ENCODE results near the gene FKBP1C. TPM values are rescaled to one million over a fixed set of nuclear protein-coding genes. Genes with fewer than 3 reads are reported as not detected.
"Not testable (repeated sequence)": the region's sequence is repeated elsewhere in the genome, so short reads cannot be mapped to it uniquely, and the experiment has no call there.

FKBP1C gene
- total RNA-seq, 1 experiment from 2014 or later: 0.32 TPM

DNA sequence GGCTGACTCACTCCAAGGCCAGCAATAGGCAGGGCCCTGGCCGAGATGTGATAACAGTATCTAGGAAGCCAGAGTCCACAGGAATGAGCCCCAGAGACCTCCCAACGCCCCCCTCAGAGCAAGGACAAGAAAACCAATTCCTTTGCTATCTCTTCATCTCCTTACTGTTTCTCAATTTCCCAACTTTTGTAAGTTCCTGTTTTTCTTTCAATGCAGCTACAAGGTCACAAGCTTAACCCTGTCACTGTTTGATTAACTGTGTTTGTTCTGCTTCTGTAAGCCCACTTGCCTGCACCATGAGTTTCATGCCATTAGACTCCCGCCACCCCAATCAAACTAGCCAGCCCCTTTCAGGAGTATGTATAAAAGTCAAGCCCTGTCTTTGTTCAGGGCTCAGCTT lies 3.5 kb downstream of the FKBP1C start:
- H3K36me3 Mint-ChIP-seq (ENCODE audit: insufficient read depth, unreplicated experiment): no peaks in the 10 kb centered on the region
- H3K27me3 ChIP-seq (replicated peaks; ENCODE audit: control insufficient read depth, insufficient read depth, low read length): no peaks in the 10 kb centered on the region
- no peaks in the 10 kb centered on the region for H3K4me1 Mint-ChIP-seq (ENCODE audit: low read depth, unreplicated experiment)
- intact Hi-C loops (cut with micrococcal nuclease; ENCODE audit: unreplicated experiment): no loop called here
- no peak for DNase-seq
- H3K27me3 Mint-ChIP-seq (ENCODE audit: insufficient read depth, unreplicated experiment): no peaks in the 10 kb centered on the region
- peaks cover 25% of the 10 kb centered on the region for H3K9me3 Mint-ChIP-seq (ENCODE audit: unreplicated experiment)
- BruUV-seq (replicated peaks): no TSS peak
- ChIA-PET POLR2A (no interaction called here), CTCF (no interaction called here)
- H3K9me3 ChIP-seq: no peaks in the 10 kb centered on the region; the same call in 1 of the 2 replicates
- H3K4me1 ChIP-seq: no peaks in the 10 kb centered on the region
- no peak overlapping the region for H3K27ac Mint-ChIP-seq (ENCODE audit: unreplicated experiment)
- H3K4me3 Mint-ChIP-seq (ENCODE audit: unreplicated experiment): no peak overlapping the region
- H3K36me3 ChIP-seq (ENCODE audit: control insufficient read depth, insufficient read depth, low read length): no peaks in the 10 kb centered on the region
- no peak overlapping the region for H3K4me3 ChIP-seq (ENCODE audit: low read depth, low read length)
- TF ChIP-seq, protein P1, sequence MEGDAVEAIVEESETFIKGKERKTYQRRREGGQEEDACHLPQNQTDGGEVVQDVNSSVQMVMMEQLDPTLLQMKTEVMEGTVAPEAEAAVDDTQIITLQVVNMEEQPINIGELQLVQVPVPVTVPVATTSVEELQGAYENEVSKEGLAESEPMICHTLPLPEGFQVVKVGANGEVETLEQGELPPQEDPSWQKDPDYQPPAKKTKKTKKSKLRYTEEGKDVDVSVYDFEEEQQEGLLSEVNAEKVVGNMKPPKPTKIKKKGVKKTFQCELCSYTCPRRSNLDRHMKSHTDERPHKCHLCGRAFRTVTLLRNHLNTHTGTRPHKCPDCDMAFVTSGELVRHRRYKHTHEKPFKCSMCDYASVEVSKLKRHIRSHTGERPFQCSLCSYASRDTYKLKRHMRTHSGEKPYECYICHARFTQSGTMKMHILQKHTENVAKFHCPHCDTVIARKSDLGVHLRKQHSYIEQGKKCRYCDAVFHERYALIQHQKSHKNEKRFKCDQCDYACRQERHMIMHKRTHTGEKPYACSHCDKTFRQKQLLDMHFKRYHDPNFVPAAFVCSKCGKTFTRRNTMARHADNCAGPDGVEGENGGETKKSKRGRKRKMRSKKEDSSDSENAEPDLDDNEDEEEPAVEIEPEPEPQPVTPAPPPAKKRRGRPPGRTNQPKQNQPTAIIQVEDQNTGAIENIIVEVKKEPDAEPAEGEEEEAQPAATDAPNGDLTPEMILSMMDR (IDR thresholded peaks at IDR 0.05; ENCODE audit: insufficient read depth in 1 of 2, low read depth in 1 of 2, low read length in 1 of 2, severe bottlenecking in 1 of 2, unreplicated experiment in 1 of 2): no peak

DNA sequence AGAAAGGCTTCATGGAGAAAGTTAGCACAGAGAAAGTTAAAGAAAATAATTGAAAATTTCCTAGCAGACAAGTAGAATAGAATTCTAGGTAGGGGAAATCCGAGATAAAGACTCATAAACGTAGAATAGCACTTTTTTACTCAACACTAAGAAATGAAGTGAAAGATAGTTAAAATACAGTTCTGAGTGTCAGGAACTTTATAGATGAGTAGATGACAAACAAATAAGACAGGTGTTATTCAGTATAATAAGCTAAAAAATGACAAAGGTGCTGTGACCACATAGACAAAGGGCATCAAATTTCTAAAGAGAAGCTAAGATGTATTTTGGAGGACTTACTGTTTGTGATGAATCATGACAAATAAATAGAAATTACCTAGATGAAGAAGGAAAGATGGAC lies 12.9 kb downstream of the FKBP1C start:
- no TSS peak for BruUV-seq (replicated peaks)
- Histone ChIP-seq H3K4me3 (ENCODE audit: low read depth, low read length) (no peak overlapping the region), H3K27me3 (replicated peaks; ENCODE audit: control insufficient read depth, insufficient read depth, low read length) (no peaks in the 10 kb centered on the region), H3K9me3 (no peaks in the 10 kb centered on the region), H3K4me1 (no peaks in the 10 kb centered on the region), H3K36me3 (ENCODE audit: control insufficient read depth, insufficient read depth, low read length) (no peaks in the 10 kb centered on the region)
- TF ChIP-seq, protein P1 (IDR thresholded peaks at IDR 0.05; ENCODE audit: insufficient read depth in 1 of 2, low read depth in 1 of 2, low read length in 1 of 2, severe bottlenecking in 1 of 2, unreplicated experiment in 1 of 2): no peak
- no peaks in the 10 kb centered on the region for H3K4me1 Mint-ChIP-seq (ENCODE audit: low read depth, unreplicated experiment)
- no peak for DNase-seq
- H3K4me3 Mint-ChIP-seq (ENCODE audit: unreplicated experiment): no peak overlapping the region
- no peak overlapping the region for H3K27ac Mint-ChIP-seq (ENCODE audit: unreplicated experiment)
- no peaks in the 10 kb centered on the region for H3K27me3 Mint-ChIP-seq (ENCODE audit: insufficient read depth, unreplicated experiment)
- intact Hi-C loops (cut with micrococcal nuclease; ENCODE audit: unreplicated experiment): no loop called here
- ChIA-PET POLR2A (no interaction called here), CTCF (no interaction called here)
- no peaks in the 10 kb centered on the region for H3K36me3 Mint-ChIP-seq (ENCODE audit: insufficient read depth, unreplicated experiment)
- no peaks in the 10 kb centered on the region for H3K9me3 Mint-ChIP-seq (ENCODE audit: unreplicated experiment)

DNA sequence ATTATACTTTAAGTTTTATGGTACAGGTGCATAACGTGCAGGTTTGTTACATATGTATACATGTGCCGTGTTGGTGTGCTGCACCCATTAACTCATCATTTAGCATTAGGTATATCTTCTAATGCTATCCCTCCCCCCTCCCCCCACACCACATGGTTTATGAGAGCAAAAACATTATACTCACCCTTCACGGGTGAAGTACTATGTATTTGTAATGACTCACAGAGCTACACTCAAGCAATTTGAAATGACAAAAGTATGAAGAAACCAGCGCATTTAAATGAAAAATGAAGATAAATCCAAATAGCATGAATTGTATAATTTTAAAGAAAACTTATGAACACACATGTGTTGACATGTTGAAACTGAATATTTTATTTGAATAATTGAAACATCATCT lies 14.7 kb downstream of the FKBP1C start:
- CTCF ChIA-PET; H3K9me3 Mint-ChIP-seq (ENCODE audit: unreplicated experiment); H3K4me3 Mint-ChIP-seq (ENCODE audit: unreplicated experiment); H3K36me3 ChIP-seq (ENCODE audit: control insufficient read depth, insufficient read depth, low read length); H3K4me1 ChIP-seq; DNase-seq; H3K4me1 Mint-ChIP-seq (ENCODE audit: low read depth, unreplicated experiment); H3K27me3 Mint-ChIP-seq (ENCODE audit: insufficient read depth, unreplicated experiment); H3K4me3 ChIP-seq (ENCODE audit: low read depth, low read length); H3K9me3 ChIP-seq; POLR2A ChIA-PET; H3K36me3 Mint-ChIP-seq (ENCODE audit: insufficient read depth, unreplicated experiment); H3K27me3 ChIP-seq (replicated peaks; ENCODE audit: control insufficient read depth, insufficient read depth, low read length); intact Hi-C loops (cut with micrococcal nuclease; ENCODE audit: unreplicated experiment); BruUV-seq (replicated peaks); H3K27ac Mint-ChIP-seq (ENCODE audit: unreplicated experiment): not testable (repeated sequence)

DNA sequence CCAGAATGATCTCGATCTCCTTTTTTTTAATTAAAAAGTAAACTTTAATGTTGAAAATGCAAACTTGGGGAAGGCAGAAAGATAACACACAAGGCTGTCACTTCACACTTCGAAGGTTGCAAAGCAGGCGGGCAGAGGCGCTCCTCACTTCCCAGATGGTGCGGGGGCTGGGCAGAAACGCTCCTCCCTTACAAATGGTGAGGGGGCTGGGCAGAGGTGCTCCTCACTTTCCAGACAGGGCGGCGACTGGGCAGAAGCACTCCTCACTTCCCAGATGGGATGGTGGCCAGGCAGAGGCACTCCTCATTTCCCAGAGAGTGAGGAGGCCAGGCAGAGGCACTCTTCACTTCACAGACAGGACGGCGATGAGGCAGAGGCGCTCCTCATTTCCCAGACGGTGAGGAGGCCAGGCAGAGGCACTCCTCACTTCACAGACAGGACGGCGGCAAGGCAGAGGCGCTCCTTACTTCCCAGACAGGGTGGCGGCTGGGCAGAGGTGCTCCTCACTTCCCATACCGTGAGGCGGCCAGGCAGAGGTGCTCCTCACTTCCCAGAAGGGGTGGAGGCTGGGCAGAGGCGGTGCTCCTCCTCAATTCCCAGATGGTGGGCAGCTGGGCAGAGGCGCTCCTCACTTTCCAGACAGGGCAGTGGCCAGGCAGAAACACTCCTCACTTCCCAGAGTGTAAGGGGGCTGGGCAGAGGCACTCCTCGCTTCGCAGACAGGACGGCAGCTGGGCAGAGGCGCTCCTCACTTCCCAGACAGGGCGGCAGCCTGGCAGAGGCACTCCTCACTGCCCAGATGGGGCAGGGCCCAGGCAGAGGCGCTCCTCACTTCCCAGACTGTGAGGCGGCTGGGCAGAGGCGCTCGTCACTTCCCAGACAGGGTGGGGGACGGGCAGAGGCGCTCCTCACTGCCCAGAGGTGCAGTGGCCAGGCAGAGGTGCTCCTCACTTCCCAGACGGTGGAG lies 16.9 kb downstream of the FKBP1C start:
- H3K4me3 ChIP-seq (ENCODE audit: low read depth, low read length); H3K36me3 ChIP-seq (ENCODE audit: control insufficient read depth, insufficient read depth, low read length); H3K27ac Mint-ChIP-seq (ENCODE audit: unreplicated experiment); CTCF ChIA-PET; H3K27me3 Mint-ChIP-seq (ENCODE audit: insufficient read depth, unreplicated experiment); BruUV-seq (replicated peaks); H3K4me1 Mint-ChIP-seq (ENCODE audit: low read depth, unreplicated experiment); H3K36me3 Mint-ChIP-seq (ENCODE audit: insufficient read depth, unreplicated experiment); H3K4me3 Mint-ChIP-seq (ENCODE audit: unreplicated experiment); H3K9me3 ChIP-seq; H3K27me3 ChIP-seq (replicated peaks; ENCODE audit: control insufficient read depth, insufficient read depth, low read length); intact Hi-C loops (cut with micrococcal nuclease; ENCODE audit: unreplicated experiment); H3K4me1 ChIP-seq; DNase-seq; POLR2A ChIA-PET; H3K9me3 Mint-ChIP-seq (ENCODE audit: unreplicated experiment): not testable (repeated sequence)

DNA sequence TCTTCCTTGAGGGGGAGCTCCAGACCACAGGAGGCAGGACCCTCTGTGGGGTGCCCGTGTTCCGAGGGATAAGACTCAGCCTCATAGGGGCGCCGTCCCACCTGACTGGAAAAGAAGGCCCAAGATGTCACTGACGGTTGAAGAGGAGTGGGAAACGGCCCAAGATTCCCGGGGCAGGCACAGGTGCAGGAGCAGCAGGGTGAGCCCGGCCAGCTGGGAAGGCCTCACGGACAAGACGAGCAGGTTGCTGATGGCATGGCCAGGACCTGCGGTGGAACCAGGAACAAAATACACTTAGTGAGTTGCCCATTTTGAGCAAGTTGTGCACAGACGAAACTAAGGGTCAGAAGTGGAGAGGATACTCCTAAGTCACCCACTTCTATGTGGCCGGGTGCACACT lies 18.8 kb downstream of the FKBP1C start:
- CTCF ChIA-PET; H3K36me3 Mint-ChIP-seq (ENCODE audit: insufficient read depth, unreplicated experiment); H3K36me3 ChIP-seq (ENCODE audit: control insufficient read depth, insufficient read depth, low read length); POLR2A ChIA-PET; H3K4me3 ChIP-seq (ENCODE audit: low read depth, low read length); H3K27me3 Mint-ChIP-seq (ENCODE audit: insufficient read depth, unreplicated experiment); H3K27ac Mint-ChIP-seq (ENCODE audit: unreplicated experiment); H3K27me3 ChIP-seq (replicated peaks; ENCODE audit: control insufficient read depth, insufficient read depth, low read length); BruUV-seq (replicated peaks); H3K9me3 Mint-ChIP-seq (ENCODE audit: unreplicated experiment); H3K4me1 ChIP-seq; DNase-seq; H3K4me1 Mint-ChIP-seq (ENCODE audit: low read depth, unreplicated experiment); H3K4me3 Mint-ChIP-seq (ENCODE audit: unreplicated experiment); intact Hi-C loops (cut with micrococcal nuclease; ENCODE audit: unreplicated experiment); H3K9me3 ChIP-seq: not testable (repeated sequence)
